Karpas-422 (cell line): Measurements from ENCODE around the gene IGFBP7. TPM values are rescaled to one million over a fixed set of nuclear protein-coding genes. Genes with fewer than 3 reads are reported as not detected.
A peak's percentile ranks its signal among the peaks of the same experiment; 100 is the strongest.

Experiments used
- DNase-seq: peaks from one replicate; pipeline ENCODE4 v3.0.0-alpha.2; 2015
- H2AFZ ChIP-seq: fragments of 200-600 bp; sonication (generic); 2 replicates; pipeline ENCODE4 v1.6.1; 2014; ENCODE audit warnings: antibody characterized with exemption, low read length, mixed read lengths
- H3K27ac ChIP-seq: fragments of 200-600 bp; sonication (generic); 2 replicates; pipeline ENCODE4 v1.5.1; 2014; ENCODE audit warnings: mild to moderate bottlenecking, low read length, moderate library complexity
- H3K27me3 ChIP-seq: fragments of 200-600 bp; sonication (generic); 2 replicates; pipeline ENCODE4 v1.6.1; 2014; ENCODE audit warnings: low read length, mixed read lengths
- H3K36me3 ChIP-seq: fragments of 200-600 bp; sonication (generic); 2 replicates; pipeline ENCODE4 v1.6.1; 2014; ENCODE audit warnings: low read length, mixed read lengths; ENCODE audit not compliant: insufficient read depth
- H3K4me1 ChIP-seq: fragments of 200-600 bp; sonication (generic); 2 replicates; pipeline ENCODE4 v1.6.1; 2014; ENCODE audit warnings: mild to moderate bottlenecking, low read length, mixed read lengths
- H3K4me2 ChIP-seq: fragments of 200-600 bp; sonication (generic); 2 replicates; pipeline ENCODE4 v1.6.1; 2014; ENCODE audit warnings: low read length, low read depth, mild to moderate bottlenecking; ENCODE audit not compliant: poor library complexity, severe bottlenecking
- H3K4me3 ChIP-seq: fragments of 200-600 bp; sonication (generic); 2 replicates; pipeline ENCODE4 v1.5.1; 2014; ENCODE audit warnings: mild to moderate bottlenecking, antibody characterized with exemption, low read length, mixed read lengths
- H3K79me2 ChIP-seq: fragments of 200-600 bp; sonication (generic); 2 replicates; pipeline ENCODE4 v1.6.1; 2014; ENCODE audit warnings: mild to moderate bottlenecking, low read length, mixed read lengths
- H3K9ac ChIP-seq: fragments of 200-600 bp; sonication (generic); 2 replicates; pipeline ENCODE4 v1.6.0; 2014; ENCODE audit warnings: low read length
- H3K9me2 ChIP-seq: fragments of 200-600 bp; sonication (generic), shearing (Covaris generic); replicated peaks from 2 replicates; pipeline ENCODE4 v1.6.0; 2014; ENCODE audit warnings: mild to moderate bottlenecking, low read length, moderate library complexity; ENCODE audit not compliant: insufficient read depth
- H3K9me3 ChIP-seq: fragments of 300-700, 200-600 bp; sonication (generic); 2 replicates; pipeline ENCODE4 v1.6.1; 2014; ENCODE audit warnings: low read length, mixed read lengths
- H4K20me1 ChIP-seq: fragments of 200-600 bp; sonication (generic); 2 replicates; pipeline ENCODE4 v1.6.1; 2014; ENCODE audit warnings: mild to moderate bottlenecking, antibody characterized with exemption, low read length, low read depth; ENCODE audit not compliant: insufficient read depth
- total RNA-seq: library from RNA; depleted of rRNA; stranded (reverse); fragments of >200 nt; shearing (Covaris generic); gene quantifications from 2 replicates; pipeline ENCODE4 v1.2.3, GENCODE V29; 2014; ENCODE audit warnings: low replicate concordance; rRNA removed

IGFBP7 gene, protein sequence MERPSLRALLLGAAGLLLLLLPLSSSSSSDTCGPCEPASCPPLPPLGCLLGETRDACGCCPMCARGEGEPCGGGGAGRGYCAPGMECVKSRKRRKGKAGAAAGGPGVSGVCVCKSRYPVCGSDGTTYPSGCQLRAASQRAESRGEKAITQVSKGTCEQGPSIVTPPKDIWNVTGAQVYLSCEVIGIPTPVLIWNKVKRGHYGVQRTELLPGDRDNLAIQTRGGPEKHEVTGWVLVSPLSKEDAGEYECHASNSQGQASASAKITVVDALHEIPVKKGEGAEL
- total RNA-seq: not detected in 2 replicates

DNA sequence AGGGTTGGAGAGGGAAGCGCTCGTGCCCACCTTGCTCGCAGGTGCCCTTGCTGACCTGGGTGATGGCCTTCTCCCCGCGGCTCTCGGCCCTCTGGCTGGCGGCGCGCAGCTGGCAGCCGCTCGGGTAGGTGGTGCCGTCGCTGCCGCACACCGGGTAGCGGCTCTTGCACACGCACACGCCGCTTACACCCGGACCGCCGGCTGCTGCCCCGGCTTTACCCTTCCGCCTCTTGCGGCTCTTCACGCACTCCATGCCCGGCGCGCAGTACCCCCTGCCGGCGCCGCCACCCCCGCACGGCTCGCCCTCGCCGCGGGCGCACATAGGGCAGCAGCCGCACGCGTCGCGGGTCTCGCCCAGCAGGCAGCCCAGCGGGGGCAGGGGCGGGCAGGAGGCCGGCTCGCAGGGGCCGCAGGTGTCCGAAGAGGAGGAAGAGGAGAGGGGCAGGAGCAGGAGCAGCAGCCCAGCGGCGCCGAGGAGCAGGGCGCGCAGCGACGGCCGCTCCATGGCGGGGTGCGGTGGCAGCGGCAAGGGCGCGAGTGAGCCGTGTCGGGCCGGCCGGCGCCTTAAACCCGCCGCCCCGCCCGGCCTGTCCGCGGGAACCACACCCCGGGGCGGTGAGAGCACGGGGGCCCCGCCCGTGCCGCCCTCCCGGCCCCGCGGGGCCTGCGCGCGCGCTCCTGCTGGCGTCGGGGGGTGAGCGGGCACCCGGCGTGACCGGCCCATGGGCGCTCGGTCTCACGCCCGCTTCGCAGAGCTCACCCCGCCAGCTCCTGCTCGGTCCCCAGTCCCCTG, at the start of gene IGFBP7:
Gene IGFBP7, minus strand, starts transcription at position 539 of the 793 bp plus-strand sequence. Its CDS starts 34 bp downstream, at position 505.
- no peaks in the 10 kb centered on the region for H3K36me3 ChIP-seq
- no peaks in the 10 kb centered on the region for H4K20me1 ChIP-seq
- no peaks in the 10 kb centered on the region for H3K9me3 ChIP-seq
- no peak within 1 kb of the TSS for H3K27ac ChIP-seq
- H3K27me3 ChIP-seq: no peaks in the 10 kb centered on the region
- no peak for DNase-seq
- no peak within 1 kb of the TSS for H3K4me2 ChIP-seq
- no peaks in the 10 kb centered on the region for H3K79me2 ChIP-seq
- no peak within 1 kb of the TSS for H3K4me3 ChIP-seq
- no peaks in the 10 kb centered on the region for H3K4me1 ChIP-seq
- no peak within 1 kb of the TSS for H3K9ac ChIP-seq
- no peak within 1 kb of the TSS for H2AFZ ChIP-seq
- no peaks in the 10 kb centered on the region for H3K9me2 ChIP-seq

DNA sequence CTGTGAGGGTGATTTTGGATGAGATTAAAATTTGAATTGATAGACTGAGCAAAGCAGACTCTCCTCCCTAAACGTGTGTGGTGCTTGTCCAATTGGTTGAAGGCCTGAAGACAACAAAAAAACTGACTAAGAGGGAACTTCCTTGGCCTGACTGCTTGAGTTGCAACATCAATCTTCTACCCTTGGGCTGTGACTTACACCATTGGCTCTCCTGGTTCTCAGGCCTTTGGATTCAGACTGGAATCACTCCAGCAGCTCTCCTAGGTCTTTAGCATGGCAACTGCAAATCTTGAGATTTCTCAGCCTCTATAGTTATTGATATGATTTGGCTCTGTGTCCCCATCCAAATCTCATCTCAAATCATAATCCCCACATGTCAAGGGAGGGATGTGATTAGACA, 49.7 kb upstream of the IGFBP7 start:
- Histone ChIP-seq H3K9me3 (0 out of 2 replicates have a peak, but pooled peaks cover 5% of the 10 kb centered on the region), H3K4me3 (no peak overlapping the region), H3K27me3 (peaks cover 3% of the 10 kb centered on the region; the same call in 1 of the 2 replicates), H3K9me2 (no peaks in the 10 kb centered on the region), H3K36me3 (no peaks in the 10 kb centered on the region), H3K4me1 (peaks cover 3% of the 10 kb centered on the region), H3K27ac (no peak overlapping the region), H3K4me2 (no peak overlapping the region), H2AFZ (no peak overlapping the region), H4K20me1 (no peaks in the 10 kb centered on the region), H3K9ac (no peak overlapping the region), H3K79me2 (no peaks in the 10 kb centered on the region)
- DNase-seq: no peak

DNA sequence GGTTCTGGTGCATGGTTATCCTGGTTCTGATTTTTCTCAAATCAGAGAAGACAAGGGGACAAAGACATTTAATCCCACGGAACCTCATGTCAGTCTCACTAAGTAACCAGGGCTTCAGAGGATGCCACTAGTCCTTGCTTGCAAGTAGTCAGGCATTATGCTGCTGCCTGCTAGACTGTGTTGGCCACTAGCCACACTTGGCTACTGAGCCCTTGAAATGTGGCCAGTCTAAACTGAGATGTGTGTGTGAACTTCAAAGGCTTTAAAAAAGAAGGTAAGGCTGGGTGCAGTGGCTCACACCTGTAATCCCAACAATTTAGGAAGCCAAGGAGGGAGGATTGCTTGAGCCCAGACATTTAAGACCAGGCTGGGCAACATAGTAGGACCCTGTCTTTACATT, 48.6 kb upstream of the IGFBP7 start:
- no peak overlapping the region for H3K4me3 ChIP-seq

DNA sequence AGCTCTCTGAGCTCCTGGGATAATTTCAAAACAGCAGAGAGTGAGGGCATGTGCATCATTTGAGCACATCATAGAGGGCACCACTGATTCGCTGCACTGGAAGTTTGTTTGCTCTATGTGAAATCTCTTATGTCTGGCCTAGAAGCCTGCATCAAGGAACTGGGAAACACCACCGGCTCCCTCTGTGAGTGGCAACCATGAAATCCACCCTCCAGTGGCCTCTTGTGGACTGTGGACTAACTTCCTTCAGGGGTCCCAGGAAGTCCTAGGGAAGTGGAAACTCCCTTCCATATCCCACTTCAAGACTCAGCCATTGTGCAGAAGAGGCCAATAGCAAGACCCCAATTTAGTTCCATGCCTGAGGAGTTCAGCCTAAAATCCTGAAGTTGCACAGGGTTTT, 48.0 kb upstream of the IGFBP7 start:
- Histone ChIP-seq H3K9me2 (no peaks in the 10 kb centered on the region), H3K4me2 (no peak overlapping the region), H3K27me3 (peaks cover 3% of the 10 kb centered on the region; the same call in 1 of the 2 replicates), H2AFZ (no peak overlapping the region), H3K4me3 (no peak overlapping the region), H3K79me2 (no peaks in the 10 kb centered on the region), H3K9ac (no peak overlapping the region), H3K27ac (no peak overlapping the region), H4K20me1 (no peaks in the 10 kb centered on the region), H3K4me1 (no peaks in the 10 kb centered on the region), H3K9me3 (0 out of 2 replicates have a peak, but pooled peaks cover 5% of the 10 kb centered on the region), H3K36me3 (no peaks in the 10 kb centered on the region)
- no peak for DNase-seq

More for the DNA sequence above, 48.6 kb upstream of the IGFBP7 start:
- Histone ChIP-seq H3K79me2 (no peaks in the 10 kb centered on the region), H3K4me1 (peaks cover 2% of the 10 kb centered on the region), H3K27ac (no peak overlapping the region), H3K9me2 (no peaks in the 10 kb centered on the region), H2AFZ (no peak overlapping the region), H3K36me3 (no peaks in the 10 kb centered on the region), H3K4me2 (no peak overlapping the region), H3K9me3 (0 out of 2 replicates have a peak, but pooled peaks cover 5% of the 10 kb centered on the region), H4K20me1 (no peaks in the 10 kb centered on the region), H3K9ac (no peak overlapping the region), H3K27me3 (peaks cover 3% of the 10 kb centered on the region; the same call in 1 of the 2 replicates)
- no peak for DNase-seq

DNA sequence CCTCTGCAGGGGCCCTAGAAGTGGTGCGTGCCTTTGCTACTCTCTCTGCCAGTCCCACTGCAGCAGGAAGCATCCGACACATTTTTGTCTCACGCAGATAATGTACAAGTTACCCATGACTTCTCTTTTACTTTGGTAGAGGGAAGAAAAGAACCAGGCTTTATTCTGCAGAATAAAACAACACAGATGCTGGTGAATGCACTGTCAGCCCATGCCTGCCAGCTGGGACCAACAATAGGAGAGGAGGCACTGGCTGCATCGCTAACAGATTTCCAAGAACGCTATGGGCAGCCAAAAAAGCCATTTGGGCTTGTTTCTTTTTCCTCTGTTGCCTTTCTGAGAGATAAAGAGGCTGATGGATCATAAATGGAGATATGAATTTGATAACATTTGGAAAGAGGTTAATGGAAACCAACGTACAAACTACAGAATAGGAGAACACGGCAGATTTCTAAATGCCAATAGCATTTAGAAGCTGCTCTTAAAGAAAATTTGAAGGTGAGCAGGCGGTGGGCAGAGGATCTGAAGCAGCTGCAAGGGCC, 47.5 kb upstream of the IGFBP7 start:
- H3K27ac ChIP-seq: no peak overlapping the region
- no peaks in the 10 kb centered on the region for H4K20me1 ChIP-seq
- H3K9ac ChIP-seq: no peak overlapping the region
- H3K27me3 ChIP-seq: peaks cover 2% of the 10 kb centered on the region; the same call in 1 of the 2 replicates
- no peak overlapping the region for H2AFZ ChIP-seq
- peak; percentile 20 for DNase-seq
- H3K4me2 ChIP-seq: no peak overlapping the region
- H3K79me2 ChIP-seq: no peaks in the 10 kb centered on the region
- no peaks in the 10 kb centered on the region for H3K9me2 ChIP-seq
- no peaks in the 10 kb centered on the region for H3K36me3 ChIP-seq
- 0 out of 2 replicates have a peak, but pooled peaks cover 3% of the 10 kb centered on the region for H3K9me3 ChIP-seq
- H3K4me1 ChIP-seq: no peaks in the 10 kb centered on the region
- H3K4me3 ChIP-seq: no peak overlapping the region

DNA sequence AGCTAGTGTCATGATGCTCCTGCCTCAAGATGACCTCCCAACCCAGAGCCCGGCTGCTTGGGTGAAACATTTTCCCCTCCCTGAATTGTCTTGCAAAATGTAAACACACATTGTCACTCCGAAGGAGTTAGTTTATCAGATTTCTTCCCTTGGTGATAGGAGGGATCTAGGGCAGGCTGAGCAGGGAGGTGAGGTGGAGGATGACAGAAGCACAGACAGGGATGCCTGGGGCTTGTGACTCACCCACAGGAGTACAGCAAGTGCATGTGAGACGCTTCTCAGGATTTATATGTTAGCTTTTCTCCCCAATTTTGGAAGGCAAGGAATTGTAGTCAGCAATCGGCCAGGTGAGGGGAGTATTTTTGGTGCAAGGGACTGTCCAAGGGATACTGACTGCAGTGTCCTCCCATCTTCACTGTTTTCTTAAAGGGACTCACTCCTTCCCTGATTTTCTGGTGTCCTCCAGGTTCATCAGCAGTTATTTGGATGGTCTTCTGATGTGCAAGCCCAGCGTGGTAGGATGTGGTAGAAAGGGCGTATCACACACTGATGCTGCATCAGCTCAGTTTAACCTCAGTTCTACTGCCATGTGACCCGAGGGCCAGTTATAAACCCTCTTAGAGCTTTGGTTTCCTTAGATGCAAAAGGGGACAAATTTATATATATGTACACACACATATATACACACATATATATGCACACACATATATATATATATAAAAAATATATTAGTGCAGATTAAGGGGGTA, 46.2 kb upstream of the IGFBP7 start:
- no peaks in the 10 kb centered on the region for H3K9me3 ChIP-seq
- H3K27me3 ChIP-seq: no peaks in the 10 kb centered on the region
- peak; percentile 20 for DNase-seq
- H3K4me3 ChIP-seq: no peak overlapping the region
- no peak overlapping the region for H3K9ac ChIP-seq
- no peaks in the 10 kb centered on the region for H3K79me2 ChIP-seq
- H2AFZ ChIP-seq: no peak overlapping the region
- H3K27ac ChIP-seq: no peak overlapping the region
- H3K36me3 ChIP-seq: no peaks in the 10 kb centered on the region
- no peak overlapping the region for H3K4me2 ChIP-seq
- no peaks in the 10 kb centered on the region for H4K20me1 ChIP-seq
- no peaks in the 10 kb centered on the region for H3K4me1 ChIP-seq
- H3K9me2 ChIP-seq: no peaks in the 10 kb centered on the region

DNA sequence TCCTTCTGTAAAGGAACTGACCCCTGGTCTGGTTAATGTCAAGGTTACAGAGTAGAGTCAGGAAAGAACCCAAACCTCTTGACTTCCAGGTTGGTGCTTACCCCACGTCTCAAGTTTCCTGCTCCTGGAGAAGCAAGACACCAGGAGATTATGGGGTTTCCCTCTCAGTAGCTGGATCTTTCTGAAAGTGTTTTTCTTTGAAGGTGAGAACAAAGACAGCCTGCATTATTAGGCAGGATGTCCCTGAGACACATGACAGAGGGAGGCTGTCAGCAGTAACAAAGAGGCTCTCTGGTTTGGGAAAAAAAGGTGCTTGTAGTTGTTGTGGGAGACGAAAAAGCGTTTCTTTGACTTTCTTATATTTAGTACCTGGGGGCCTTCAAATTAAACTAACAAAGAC, 44.7 kb upstream of the IGFBP7 start:
- Histone ChIP-seq H3K4me2 (no peak overlapping the region), H3K79me2 (no peaks in the 10 kb centered on the region), H3K9me3 (no peaks in the 10 kb centered on the region), H3K27me3 (no peaks in the 10 kb centered on the region), H3K4me1 (no peaks in the 10 kb centered on the region), H3K9ac (no peak overlapping the region), H3K4me3 (no peak overlapping the region), H4K20me1 (no peaks in the 10 kb centered on the region), H3K27ac (no peak overlapping the region), H3K36me3 (no peaks in the 10 kb centered on the region), H2AFZ (no peak overlapping the region), H3K9me2 (no peaks in the 10 kb centered on the region)
- DNase-seq: peak; percentile 28
